ENCODE data around the gene METTL4.

DNA sequence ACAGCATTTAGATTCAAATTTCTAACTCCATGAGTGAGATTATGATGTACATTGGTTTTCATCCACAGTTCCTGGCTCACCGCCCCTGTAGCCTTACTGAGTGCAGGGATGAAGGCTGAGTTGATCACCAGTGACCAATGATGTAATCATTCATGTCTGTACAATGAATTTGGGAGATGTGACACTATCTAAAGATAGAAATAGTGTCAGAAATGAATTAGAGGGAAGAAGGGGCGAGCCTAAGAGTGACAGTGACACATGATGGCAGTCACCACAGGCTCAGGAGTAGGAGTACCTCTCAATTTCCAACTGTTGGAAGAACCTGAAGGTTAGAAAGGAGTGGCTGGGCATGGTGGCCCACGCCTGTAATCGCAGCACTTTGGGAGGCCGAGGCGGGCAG, 3.2 kb downstream of the METTL4 start:
- TF ChIP-seq ZC3H10 (CRISPR knock-in tag; IDR thresholded peaks at IDR 0.05) (no peak), ZFP30 (CRISPR knock-in tag; IDR thresholded peaks at IDR 0.05) (no peak), ZFP3 (CRISPR knock-in tag; IDR thresholded peaks at IDR 0.05) (no peak), TOX (CRISPR knock-in tag; IDR thresholded peaks at IDR 0.05; ENCODE audit: borderline replicate concordance) (no peak)
